Esophagus (tissue), 2 donors: ENCODE data around the gene GSE1. TPM values are rescaled to one million over a fixed set of nuclear protein-coding genes. Genes with fewer than 3 reads are reported as not detected.

Experiments
- H3K27ac ChIP-seq, 2 donors: one replicate each; pipeline ENCODE4 v1.5.1; 2013; ENCODE audit warnings: low read depth in 2 of 2, mild to moderate bottlenecking in 2 of 2, inconsistent platforms in 1 of 2, low read length in 1 of 2, moderate library complexity in 1 of 2
- H3K27me3 ChIP-seq, 2 donors: one replicate each; pipeline ENCODE4 v1.6.1; 2013; ENCODE audit warnings: low read length in 2 of 2, control low read depth in 1 of 2, mild to moderate bottlenecking in 1 of 2; ENCODE audit not compliant: insufficient read depth in 2 of 2, control insufficient read depth in 1 of 2
- H3K36me3 ChIP-seq, 2 donors: one replicate each; pipeline ENCODE4 v1.6.1; 2013; ENCODE audit warnings: low read length in 1 of 2; ENCODE audit not compliant: control insufficient read depth in 2 of 2, insufficient read depth in 2 of 2
- H3K4me1 ChIP-seq, 2 donors: one replicate each; pipeline ENCODE4 v1.6.1; 2013; ENCODE audit warnings: low read length in 1 of 2; ENCODE audit not compliant: control insufficient read depth in 2 of 2, insufficient read depth in 2 of 2
- H3K4me3 ChIP-seq, 2 donors: one replicate each; pipeline ENCODE4 v1.5.1; 2013; ENCODE audit warnings: low read length in 2 of 2, mild to moderate bottlenecking in 2 of 2, low read depth in 1 of 2, moderate library complexity in 1 of 2
- H3K9me3 ChIP-seq, 2 donors: one replicate each; pipeline ENCODE4 v1.6.1; 2013; ENCODE audit warnings: mild to moderate bottlenecking in 2 of 2, low read depth in 1 of 2, low read length in 1 of 2, moderate library complexity in 1 of 2; ENCODE audit not compliant: control insufficient read depth in 2 of 2, insufficient read depth in 1 of 2
- WGBS, 2 donors: extraction: QIAGEN DNeasy Blood & Tissue Kit; methylation state at CpG; one replicate each; pipeline ENCODE4 v1.1.7; 2013; 5-methylcytosine and 5-hydroxymethylcytosine counted together
- polyA plus RNA-seq, 2 donors: library from polyadenylated mRNA; stranded (reverse); fragments of 200-250 nt; gene quantifications; one replicate each; pipeline ENCODE4 v1.2.3, GENCODE V29; 2013
- donor health status: healthy with polysubstance abuse.
- donor health status: Bipolar disorder and iron deficiency.

Gene GSE1
- polyA plus RNA-seq, 2 donors, result 8.9 to 19.6 TPM

- 34 to 40% methylated on average over 28 of the region's 28 CpGs for WGBS, 2 donors
- H3K4me1 ChIP-seq, result peaks cover 10 to 30% of the 10 kb centered on the region in 2 donors
- no peaks in the 10 kb centered on the region for H3K36me3 ChIP-seq
- no peaks in the 10 kb centered on the region for H3K27me3 ChIP-seq
- H3K9me3 ChIP-seq, result no peaks in the 10 kb centered on the region
- H3K27ac ChIP-seq, result peak overlapping the region; percentile 58 to 87
- H3K4me3 ChIP-seq, result peak overlapping the region in 1 of 2 donors; percentile 3
Observed at GRCh38 chr16:85616607-85617321, 3.6 kb downstream of the GSE1 start.

GRCh38 chr16:85617948-85618347 is 4.8 kb downstream of the GSE1 start:
- Histone ChIP-seq H3K4me3 (no peak overlapping the region), H3K36me3 (no peaks in the 10 kb centered on the region), H3K4me1 (peaks cover 13 to 39% of the 10 kb centered on the region in 2 donors), H3K27ac (peak overlapping the region in 1 of 2 donors; percentile 87), H3K27me3 (no peaks in the 10 kb centered on the region), H3K9me3 (no peaks in the 10 kb centered on the region)
- 54 to 60% methylated on average over 7 of the region's 7 CpGs for WGBS, 2 donors

GRCh38 chr16:85618521-85618920 is 5.4 kb downstream of the GSE1 start:
- WGBS, 2 donors, result 97 to 98% methylated on average over 9 of the region's 9 CpGs
- H3K27ac ChIP-seq, result peak overlapping the region in 1 of 2 donors; percentile 27
- H3K36me3 ChIP-seq, result no peaks in the 10 kb centered on the region
- peaks cover 13 to 39% of the 10 kb centered on the region in 2 donors for H3K4me1 ChIP-seq
- no peaks in the 10 kb centered on the region for H3K27me3 ChIP-seq
- no peaks in the 10 kb centered on the region for H3K9me3 ChIP-seq
- no peak overlapping the region for H3K4me3 ChIP-seq

DNA sequence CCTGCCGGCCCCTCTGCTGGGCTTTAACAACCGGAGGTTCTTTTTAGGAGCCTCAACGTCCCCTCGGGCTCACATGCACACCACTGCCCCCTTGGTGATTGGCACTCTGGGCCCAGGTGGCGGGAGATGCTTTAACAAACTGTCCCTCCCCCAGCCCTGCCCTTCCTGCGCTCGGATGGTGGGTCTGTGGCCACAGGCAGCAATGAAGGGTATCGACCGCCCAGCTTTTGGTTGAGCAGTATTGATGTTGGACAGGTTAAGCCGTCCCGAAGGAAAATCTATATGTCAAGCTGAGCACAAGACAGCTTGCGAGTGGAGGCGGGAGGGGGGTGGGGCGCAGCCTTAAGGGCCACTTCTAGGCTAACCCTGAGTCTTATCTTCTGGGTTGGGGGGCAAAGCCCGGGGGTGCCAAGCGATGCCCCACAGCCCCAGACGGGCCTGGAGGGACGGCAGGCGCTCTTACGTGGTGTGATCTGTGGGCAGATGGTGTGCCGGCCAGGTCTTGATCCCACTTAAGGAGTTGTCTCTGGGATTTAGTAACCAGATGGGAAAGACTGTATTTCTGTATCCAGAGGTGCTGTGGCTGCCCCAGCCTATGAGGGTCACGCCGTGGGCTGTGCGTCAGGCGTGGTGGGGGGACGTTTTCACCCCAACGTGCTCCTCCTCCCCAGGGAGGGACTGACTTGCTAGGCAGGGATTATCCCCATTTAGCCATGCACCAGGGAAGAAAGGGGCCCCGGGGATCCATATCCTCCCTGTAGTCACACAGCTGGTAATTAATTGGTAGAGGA is 6.2 kb downstream of the GSE1 start:
- H3K27ac ChIP-seq, result no peak overlapping the region
- peaks cover 0 to 3% of the 10 kb centered on the region in 2 donors for H3K36me3 ChIP-seq
- no peaks in the 10 kb centered on the region for H3K9me3 ChIP-seq
- peaks cover 13 to 39% of the 10 kb centered on the region in 2 donors for H3K4me1 ChIP-seq
- 86 to 93% methylated on average over 28 of the region's 28 CpGs for WGBS, 2 donors
- no peak overlapping the region for H3K4me3 ChIP-seq
- no peaks in the 10 kb centered on the region for H3K27me3 ChIP-seq

GRCh38 chr16:85620374-85620773 is 7.3 kb downstream of the GSE1 start:
- peaks cover 0 to 6% of the 10 kb centered on the region in 2 donors for H3K36me3 ChIP-seq
- no peaks in the 10 kb centered on the region for H3K9me3 ChIP-seq
- WGBS, 2 donors, result 85 to 92% methylated on average over 16 of the region's 16 CpGs
- no peaks in the 10 kb centered on the region for H3K27me3 ChIP-seq
- no peak overlapping the region for H3K4me3 ChIP-seq
- peaks cover 13 to 38% of the 10 kb centered on the region in 2 donors for H3K4me1 ChIP-seq
- H3K27ac ChIP-seq, result no peak overlapping the region

GRCh38 chr16:85621698-85622428 is 8.7 kb downstream of the GSE1 start:
- peak overlapping the region in 1 of 2 donors; percentile 36 for H3K27ac ChIP-seq
- H3K36me3 ChIP-seq, result peaks cover 0 to 6% of the 10 kb centered on the region in 2 donors
- WGBS, 2 donors, result 61 to 74% methylated on average over 13 of the region's 13 CpGs
- H3K9me3 ChIP-seq, result no peaks in the 10 kb centered on the region
- H3K4me3 ChIP-seq, result no peak overlapping the region
- peaks cover 11 to 25% of the 10 kb centered on the region in 2 donors for H3K4me1 ChIP-seq
- H3K27me3 ChIP-seq, result no peaks in the 10 kb centered on the region

DNA sequence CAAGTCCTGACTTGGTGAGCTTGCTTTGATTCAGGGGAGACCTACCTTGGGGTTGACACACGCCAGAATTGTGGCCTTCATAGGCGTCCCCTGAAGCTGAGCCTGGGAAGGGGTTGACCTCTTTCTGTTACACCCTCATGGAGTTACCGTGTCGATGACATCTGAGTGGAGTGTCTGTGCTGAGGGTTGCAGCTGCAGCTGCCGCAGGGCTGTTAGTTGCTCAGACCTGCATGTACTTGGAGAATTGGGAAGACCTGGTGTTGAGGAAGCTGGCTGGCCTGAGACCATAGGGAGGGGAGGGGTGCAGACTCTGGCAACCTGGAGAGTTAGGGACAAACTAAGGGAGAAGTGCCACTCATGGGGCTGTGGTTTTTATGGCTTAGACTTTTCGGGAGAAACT is 9.6 kb downstream of the GSE1 start:
- Histone ChIP-seq H3K4me3 (no peak overlapping the region), H3K27me3 (no peaks in the 10 kb centered on the region), H3K4me1 (peaks cover 4 to 18% of the 10 kb centered on the region in 2 donors), H3K27ac (no peak overlapping the region), H3K9me3 (no peaks in the 10 kb centered on the region), H3K36me3 (peaks cover 0 to 6% of the 10 kb centered on the region in 2 donors)
- 54 to 67% methylated on average over 6 of the region's 6 CpGs for WGBS, 2 donors

GRCh38 chr16:85623250-85623649 is 10.1 kb downstream of the GSE1 start:
- H3K36me3 ChIP-seq, result peaks cover 0 to 9% of the 10 kb centered on the region in 2 donors
- H3K27ac ChIP-seq, result no peak overlapping the region
- WGBS, 2 donors, result 90 to 94% methylated on average over 11 of the region's 11 CpGs
- H3K27me3 ChIP-seq, result no peaks in the 10 kb centered on the region
- H3K4me1 ChIP-seq, result peaks cover 8 to 14% of the 10 kb centered on the region in 2 donors
- H3K9me3 ChIP-seq, result no peaks in the 10 kb centered on the region
- no peak overlapping the region for H3K4me3 ChIP-seq

- no peaks in the 10 kb centered on the region for H3K27me3 ChIP-seq
- H3K4me1 ChIP-seq, result peaks cover 8 to 11% of the 10 kb centered on the region in 2 donors
- H3K9me3 ChIP-seq, result no peaks in the 10 kb centered on the region
- peaks cover 0 to 9% of the 10 kb centered on the region in 2 donors for H3K36me3 ChIP-seq
- H3K4me3 ChIP-seq, result no peak overlapping the region
- 89 to 95% methylated on average over 20 to 21 of the region's 21 CpGs for WGBS, 2 donors
- no peak overlapping the region for H3K27ac ChIP-seq
Observed at GRCh38 chr16:85623997-85624601, 11.0 kb downstream of the GSE1 start.
